Adipose tissue (tissue), 3 donors: ENCODE data around the gene FBXO5. TPM values are rescaled to one million over a fixed set of nuclear protein-coding genes. Genes with fewer than 3 reads are reported as not detected.

ENCODE experiments used
- polyA plus RNA-seq, 3 donors: library from polyadenylated mRNA; stranded (reverse); fragments of 200-250 nt; gene quantifications; one replicate each; pipeline ENCODE4 v1.2.3, GENCODE V29; 2013
- donor health status: healthy with polysubstance abuse.
- donor health status: Bipolar disorder and iron deficiency.
- donor health status: healthy.

Gene FBXO5
- polyA plus RNA-seq, 3 donors, result 1.2 to 6.4 (median 2.7) TPM

Other genes with a start within 250 kb of the FBXO5 start
- gene VIP, start 232.2 kb downstream of the FBXO5 start, polyA plus RNA-seq, result 10 to 100 TPM in 1 of 3 donors, under 1 TPM in 2; 0.79 to 11.0 (median 0.81) TPM
- 10 to 100 TPM in 2 of 3 donors, 1 to 10 TPM in 1; 4.3 to 15.8 (median 13.5) TPM for gene MTRF1L, start 19.7 kb upstream of the FBXO5 start, polyA plus RNA-seq
- 1 to 10 TPM in 1 of 3 donors, under 1 TPM in 2; 0.22 to 1.1 (median 0.32) TPM for gene RGS17, start 148.2 kb upstream of the FBXO5 start, polyA plus RNA-seq